ENCODE measurements around the gene PCDHB13. TPM values are rescaled to one million over a fixed set of nuclear protein-coding genes. Genes with fewer than 3 reads are reported as not detected.

PCDHB13 gene
- total RNA-seq, 1 experiment from 2014 or later: 2.2 TPM

DNA sequence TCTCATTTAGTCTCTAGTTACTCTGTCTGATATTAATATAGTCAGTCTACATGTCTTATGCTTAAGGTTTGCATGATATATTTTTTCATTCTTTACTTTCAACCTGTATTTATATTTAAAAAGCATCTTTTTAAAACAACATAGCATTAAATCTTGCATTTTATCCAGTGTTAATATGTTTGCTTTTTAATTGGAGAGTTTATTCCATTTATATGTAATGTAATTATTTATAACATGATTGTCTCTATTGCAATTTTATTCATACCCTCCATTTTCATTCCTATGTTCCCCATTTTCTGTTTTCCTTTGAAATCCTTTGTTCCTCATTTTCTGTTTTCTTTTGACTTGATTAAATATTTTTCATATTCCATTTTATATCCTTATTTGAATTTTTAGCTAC lies 44.7 kb downstream of the PCDHB13 start (continued):
- TF ChIP-seq, protein P1, sequence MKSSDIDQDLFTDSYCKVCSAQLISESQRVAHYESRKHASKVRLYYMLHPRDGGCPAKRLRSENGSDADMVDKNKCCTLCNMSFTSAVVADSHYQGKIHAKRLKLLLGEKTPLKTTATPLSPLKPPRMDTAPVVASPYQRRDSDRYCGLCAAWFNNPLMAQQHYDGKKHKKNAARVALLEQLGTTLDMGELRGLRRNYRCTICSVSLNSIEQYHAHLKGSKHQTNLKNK (CRISPR knock-in tag; IDR thresholded peaks at IDR 0.05): no peak

DNA sequence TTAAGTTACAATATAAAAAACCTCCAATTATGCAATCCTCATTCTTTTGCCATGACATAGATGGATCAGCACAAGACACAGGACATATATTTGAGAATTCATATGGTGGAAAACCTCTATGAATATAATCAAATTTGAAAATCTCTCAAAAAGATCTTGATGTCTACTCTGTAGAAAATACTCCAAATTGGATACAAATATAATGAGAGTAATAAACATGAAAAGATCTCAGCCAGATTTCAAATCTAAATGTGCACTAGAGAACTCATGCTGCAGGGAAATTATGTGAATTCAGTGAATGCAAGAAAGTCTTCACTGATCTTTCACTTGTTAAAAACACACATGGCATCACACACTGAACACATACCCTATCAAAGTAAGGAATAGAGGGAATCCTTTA lies 45.2 kb downstream of the PCDHB13 start:
- H3K36me3 Mint-ChIP-seq: peaks cover 82% of the 10 kb centered on the region

DNA sequence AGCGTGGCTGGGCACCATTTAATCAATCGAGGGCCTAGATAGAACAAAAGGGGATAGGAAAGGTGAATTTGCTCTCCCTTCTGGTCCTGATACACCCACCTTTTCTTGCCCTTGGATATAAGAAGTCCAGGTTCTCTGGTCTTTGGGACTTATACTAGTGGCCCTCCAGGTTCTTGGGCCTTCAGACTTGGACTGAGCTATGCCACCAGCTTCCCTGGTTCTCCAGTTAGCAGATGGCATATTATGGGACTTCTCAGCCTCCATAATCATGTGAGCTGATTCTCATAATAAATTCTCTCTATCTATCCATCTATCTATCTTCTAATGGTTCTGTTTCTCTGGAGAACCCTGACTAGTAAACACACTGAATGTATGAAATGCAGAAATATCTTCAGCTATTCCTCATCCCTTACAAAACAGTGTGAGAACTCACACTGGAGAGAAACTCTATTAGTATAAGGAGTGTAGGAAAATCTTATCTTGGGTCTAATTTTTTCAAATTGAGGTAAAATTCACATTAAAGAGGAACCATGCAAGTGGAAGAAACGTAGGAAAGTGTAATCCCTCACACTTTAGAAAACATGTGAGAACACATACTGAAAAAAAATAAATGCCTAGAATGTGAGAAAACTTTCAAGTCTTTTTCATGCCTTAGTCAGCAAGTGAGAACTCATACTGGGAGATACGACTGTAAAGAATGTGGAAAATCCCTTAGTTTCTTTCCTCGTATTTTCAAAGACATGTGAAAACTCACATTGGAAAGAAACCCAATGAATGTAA lies 46.9 kb downstream of the PCDHB13 start:
- ChIA-PET CTCF (no interaction called here), POLR2A (no interaction called here)
- H3K4me3 Mint-ChIP-seq: no peak overlapping the region
- H3K9me3 Mint-ChIP-seq: peaks cover 89% of the 10 kb centered on the region
- no peaks in the 10 kb centered on the region for H3K4me1 Mint-ChIP-seq
- peaks cover 78% of the 10 kb centered on the region for H3K36me3 Mint-ChIP-seq
- DNase-seq (ENCODE audit: low spot score) (no peak), ATAC-seq (no peak)
- H3K27ac Mint-ChIP-seq: no peak overlapping the region
- peaks cover 11% of the 10 kb centered on the region for H3K27me3 Mint-ChIP-seq (ENCODE audit: low read depth)
- TF ChIP-seq MXD4 (CRISPR knock-in tag; IDR thresholded peaks at IDR 0.05; ENCODE audit: borderline replicate concordance): no peak
- TF ChIP-seq, protein P2, sequence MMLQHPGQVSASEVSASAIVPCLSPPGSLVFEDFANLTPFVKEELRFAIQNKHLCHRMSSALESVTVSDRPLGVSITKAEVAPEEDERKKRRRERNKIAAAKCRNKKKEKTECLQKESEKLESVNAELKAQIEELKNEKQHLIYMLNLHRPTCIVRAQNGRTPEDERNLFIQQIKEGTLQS (CRISPR knock-in tag; conservative IDR thresholded peaks at IDR 0.05): no peak
- TF ChIP-seq, protein P3, sequence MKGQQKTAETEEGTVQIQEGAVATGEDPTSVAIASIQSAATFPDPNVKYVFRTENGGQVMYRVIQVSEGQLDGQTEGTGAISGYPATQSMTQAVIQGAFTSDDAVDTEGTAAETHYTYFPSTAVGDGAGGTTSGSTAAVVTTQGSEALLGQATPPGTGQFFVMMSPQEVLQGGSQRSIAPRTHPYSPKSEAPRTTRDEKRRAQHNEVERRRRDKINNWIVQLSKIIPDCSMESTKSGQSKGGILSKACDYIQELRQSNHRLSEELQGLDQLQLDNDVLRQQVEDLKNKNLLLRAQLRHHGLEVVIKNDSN (CRISPR knock-in tag; IDR thresholded peaks at IDR 0.05): no peak
- no peak for TF ChIP-seq OVOL2 (CRISPR knock-in tag; IDR thresholded peaks at IDR 0.05; ENCODE audit: borderline replicate concordance)
- TF ChIP-seq TCF7 (CRISPR knock-in tag; IDR thresholded peaks at IDR 0.05; ENCODE audit: low read depth): no peak
- TF ChIP-seq RORB (CRISPR knock-in tag; IDR thresholded peaks at IDR 0.05): no peak

More for the DNA sequence above, 45.2 kb downstream of the PCDHB13 start:
- POLR2A ChIA-PET: no interaction called here
- Mint-ChIP-seq H3K27me3 (ENCODE audit: low read depth) (peaks cover 11% of the 10 kb centered on the region), H3K27ac (no peak overlapping the region), H3K4me3 (no peak overlapping the region), H3K4me1 (no peaks in the 10 kb centered on the region), H3K9me3 (peaks cover 92% of the 10 kb centered on the region)
- TF ChIP-seq, protein P4, sequence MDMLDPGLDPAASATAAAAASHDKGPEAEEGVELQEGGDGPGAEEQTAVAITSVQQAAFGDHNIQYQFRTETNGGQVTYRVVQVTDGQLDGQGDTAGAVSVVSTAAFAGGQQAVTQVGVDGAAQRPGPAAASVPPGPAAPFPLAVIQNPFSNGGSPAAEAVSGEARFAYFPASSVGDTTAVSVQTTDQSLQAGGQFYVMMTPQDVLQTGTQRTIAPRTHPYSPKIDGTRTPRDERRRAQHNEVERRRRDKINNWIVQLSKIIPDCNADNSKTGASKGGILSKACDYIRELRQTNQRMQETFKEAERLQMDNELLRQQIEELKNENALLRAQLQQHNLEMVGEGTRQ (CRISPR knock-in tag; IDR thresholded peaks at IDR 0.05): no peak
- TF ChIP-seq PRRX2 (CRISPR knock-in tag; IDR thresholded peaks at IDR 0.05) (no peak), CBFB (CRISPR knock-in tag; IDR thresholded peaks at IDR 0.05; ENCODE audit: low read depth) (no peak), ETV6 (CRISPR knock-in tag; IDR thresholded peaks at IDR 0.05) (no peak), ESRRA (CRISPR knock-in tag; IDR thresholded peaks at IDR 0.05; ENCODE audit: borderline replicate concordance) (no peak), TCF7 (CRISPR knock-in tag; IDR thresholded peaks at IDR 0.05; ENCODE audit: low read depth) (no peak), NFE2L1 (CRISPR knock-in tag; IDR thresholded peaks at IDR 0.05) (no peak), ZNF671 (CRISPR knock-in tag; IDR thresholded peaks at IDR 0.05) (no peak), ELF4 (CRISPR knock-in tag; IDR thresholded peaks at IDR 0.05; ENCODE audit: low read depth) (no peak), EMX1 (CRISPR knock-in tag; IDR thresholded peaks at IDR 0.05) (no peak)
- TF ChIP-seq, protein P5, sequence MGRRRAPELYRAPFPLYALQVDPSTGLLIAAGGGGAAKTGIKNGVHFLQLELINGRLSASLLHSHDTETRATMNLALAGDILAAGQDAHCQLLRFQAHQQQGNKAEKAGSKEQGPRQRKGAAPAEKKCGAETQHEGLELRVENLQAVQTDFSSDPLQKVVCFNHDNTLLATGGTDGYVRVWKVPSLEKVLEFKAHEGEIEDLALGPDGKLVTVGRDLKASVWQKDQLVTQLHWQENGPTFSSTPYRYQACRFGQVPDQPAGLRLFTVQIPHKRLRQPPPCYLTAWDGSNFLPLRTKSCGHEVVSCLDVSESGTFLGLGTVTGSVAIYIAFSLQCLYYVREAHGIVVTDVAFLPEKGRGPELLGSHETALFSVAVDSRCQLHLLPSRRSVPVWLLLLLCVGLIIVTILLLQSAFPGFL (CRISPR knock-in tag; IDR thresholded peaks at IDR 0.05; ENCODE audit: borderline replicate concordance): no peak
- TF ChIP-seq, protein P6, sequence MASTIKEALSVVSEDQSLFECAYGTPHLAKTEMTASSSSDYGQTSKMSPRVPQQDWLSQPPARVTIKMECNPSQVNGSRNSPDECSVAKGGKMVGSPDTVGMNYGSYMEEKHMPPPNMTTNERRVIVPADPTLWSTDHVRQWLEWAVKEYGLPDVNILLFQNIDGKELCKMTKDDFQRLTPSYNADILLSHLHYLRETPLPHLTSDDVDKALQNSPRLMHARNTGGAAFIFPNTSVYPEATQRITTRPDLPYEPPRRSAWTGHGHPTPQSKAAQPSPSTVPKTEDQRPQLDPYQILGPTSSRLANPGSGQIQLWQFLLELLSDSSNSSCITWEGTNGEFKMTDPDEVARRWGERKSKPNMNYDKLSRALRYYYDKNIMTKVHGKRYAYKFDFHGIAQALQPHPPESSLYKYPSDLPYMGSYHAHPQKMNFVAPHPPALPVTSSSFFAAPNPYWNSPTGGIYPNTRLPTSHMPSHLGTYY (CRISPR knock-in tag; IDR thresholded peaks at IDR 0.05): no peak
- TF ChIP-seq, protein P7, sequence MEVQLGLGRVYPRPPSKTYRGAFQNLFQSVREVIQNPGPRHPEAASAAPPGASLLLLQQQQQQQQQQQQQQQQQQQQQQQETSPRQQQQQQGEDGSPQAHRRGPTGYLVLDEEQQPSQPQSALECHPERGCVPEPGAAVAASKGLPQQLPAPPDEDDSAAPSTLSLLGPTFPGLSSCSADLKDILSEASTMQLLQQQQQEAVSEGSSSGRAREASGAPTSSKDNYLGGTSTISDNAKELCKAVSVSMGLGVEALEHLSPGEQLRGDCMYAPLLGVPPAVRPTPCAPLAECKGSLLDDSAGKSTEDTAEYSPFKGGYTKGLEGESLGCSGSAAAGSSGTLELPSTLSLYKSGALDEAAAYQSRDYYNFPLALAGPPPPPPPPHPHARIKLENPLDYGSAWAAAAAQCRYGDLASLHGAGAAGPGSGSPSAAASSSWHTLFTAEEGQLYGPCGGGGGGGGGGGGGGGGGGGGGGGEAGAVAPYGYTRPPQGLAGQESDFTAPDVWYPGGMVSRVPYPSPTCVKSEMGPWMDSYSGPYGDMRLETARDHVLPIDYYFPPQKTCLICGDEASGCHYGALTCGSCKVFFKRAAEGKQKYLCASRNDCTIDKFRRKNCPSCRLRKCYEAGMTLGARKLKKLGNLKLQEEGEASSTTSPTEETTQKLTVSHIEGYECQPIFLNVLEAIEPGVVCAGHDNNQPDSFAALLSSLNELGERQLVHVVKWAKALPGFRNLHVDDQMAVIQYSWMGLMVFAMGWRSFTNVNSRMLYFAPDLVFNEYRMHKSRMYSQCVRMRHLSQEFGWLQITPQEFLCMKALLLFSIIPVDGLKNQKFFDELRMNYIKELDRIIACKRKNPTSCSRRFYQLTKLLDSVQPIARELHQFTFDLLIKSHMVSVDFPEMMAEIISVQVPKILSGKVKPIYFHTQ (CRISPR knock-in tag; IDR thresholded peaks at IDR 0.05): no peak
- TF ChIP-seq, protein P1 (CRISPR knock-in tag; IDR thresholded peaks at IDR 0.05): no peak
- ATAC-seq (no peak), DNase-seq (ENCODE audit: low spot score) (no peak)
- CTCF ChIA-PET: no interaction called here
